Measurements from ENCODE around the gene WWC2. TPM values are rescaled to one million over a fixed set of nuclear protein-coding genes. Genes with fewer than 3 reads are reported as not detected.
A peak's percentile ranks its signal among the peaks of the same experiment; 100 is the strongest.

Gene WWC2
- total RNA-seq, 6 experiments from 2014 or later = 86.3 to 114 (median 95.2) TPM

GRCh38 chr4:183266371-183266770, 167.3 kb downstream of the WWC2 start:
- Mint-ChIP-seq H3K9me3 (no peaks in the 10 kb centered on the region), H3K4me1 (ENCODE audit: low read depth) (peaks cover 57% of the 10 kb centered on the region), H3K27me3 (ENCODE audit: insufficient read depth) (no peaks in the 10 kb centered on the region; the same call in 1 of the 2 replicates), H3K4me3 (no peak overlapping the region), H3K36me3 (ENCODE audit: low read depth) (peaks cover 53% of the 10 kb centered on the region), H3K27ac (peak overlapping the region; percentile 85)
- no peak for DNase-seq
- TF ChIP-seq, protein P1, sequence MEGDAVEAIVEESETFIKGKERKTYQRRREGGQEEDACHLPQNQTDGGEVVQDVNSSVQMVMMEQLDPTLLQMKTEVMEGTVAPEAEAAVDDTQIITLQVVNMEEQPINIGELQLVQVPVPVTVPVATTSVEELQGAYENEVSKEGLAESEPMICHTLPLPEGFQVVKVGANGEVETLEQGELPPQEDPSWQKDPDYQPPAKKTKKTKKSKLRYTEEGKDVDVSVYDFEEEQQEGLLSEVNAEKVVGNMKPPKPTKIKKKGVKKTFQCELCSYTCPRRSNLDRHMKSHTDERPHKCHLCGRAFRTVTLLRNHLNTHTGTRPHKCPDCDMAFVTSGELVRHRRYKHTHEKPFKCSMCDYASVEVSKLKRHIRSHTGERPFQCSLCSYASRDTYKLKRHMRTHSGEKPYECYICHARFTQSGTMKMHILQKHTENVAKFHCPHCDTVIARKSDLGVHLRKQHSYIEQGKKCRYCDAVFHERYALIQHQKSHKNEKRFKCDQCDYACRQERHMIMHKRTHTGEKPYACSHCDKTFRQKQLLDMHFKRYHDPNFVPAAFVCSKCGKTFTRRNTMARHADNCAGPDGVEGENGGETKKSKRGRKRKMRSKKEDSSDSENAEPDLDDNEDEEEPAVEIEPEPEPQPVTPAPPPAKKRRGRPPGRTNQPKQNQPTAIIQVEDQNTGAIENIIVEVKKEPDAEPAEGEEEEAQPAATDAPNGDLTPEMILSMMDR (IDR thresholded peaks at IDR 0.05) = no peak

- H3K36me3 Mint-ChIP-seq (ENCODE audit: low read depth) = peaks cover 58% of the 10 kb centered on the region
- H3K4me1 Mint-ChIP-seq (ENCODE audit: low read depth) = peaks cover 36% of the 10 kb centered on the region
- no peak overlapping the region for H3K4me3 Mint-ChIP-seq
- no peaks in the 10 kb centered on the region; the same call in 1 of the 2 replicates for H3K27me3 Mint-ChIP-seq (ENCODE audit: insufficient read depth)
- no peak overlapping the region for H3K27ac Mint-ChIP-seq
- no peaks in the 10 kb centered on the region for H3K9me3 Mint-ChIP-seq
- TF ChIP-seq, protein P1 (IDR thresholded peaks at IDR 0.05) = no peak
- no peak for DNase-seq
These were observed 169.5 kb downstream of the WWC2 start for GRCh38 chr4:183268556-183268955.

DNA sequence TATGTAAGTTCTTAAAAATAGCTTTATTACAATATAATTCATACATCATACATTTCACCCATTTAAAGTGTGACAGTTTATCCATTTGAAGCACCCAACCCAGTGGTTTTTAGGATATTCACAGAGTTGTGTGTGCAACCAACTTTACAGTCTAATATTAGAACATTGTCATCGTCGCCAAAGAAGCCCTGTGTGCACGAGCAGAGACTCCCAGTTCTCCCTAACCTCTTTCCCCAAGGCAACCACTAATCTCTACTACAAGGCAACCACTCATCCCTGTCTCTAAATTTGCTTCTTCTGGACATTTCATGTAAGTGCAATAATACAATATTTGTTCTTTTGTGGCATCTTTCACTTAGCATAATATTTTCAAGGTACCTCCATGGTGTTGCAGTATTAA, 173.3 kb downstream of the WWC2 start:
- Mint-ChIP-seq H3K27ac (no peak overlapping the region), H3K4me3 (no peak overlapping the region), H3K4me1 (ENCODE audit: low read depth) (no peaks in the 10 kb centered on the region), H3K27me3 (ENCODE audit: insufficient read depth) (no peaks in the 10 kb centered on the region), H3K9me3 (peaks cover 29% of the 10 kb centered on the region), H3K36me3 (ENCODE audit: low read depth) (peaks cover 66% of the 10 kb centered on the region)
- DNase-seq = no peak
- TF ChIP-seq, protein P1 (IDR thresholded peaks at IDR 0.05) = no peak

- Mint-ChIP-seq H3K27me3 (ENCODE audit: insufficient read depth) (no peaks in the 10 kb centered on the region), H3K4me3 (no peak overlapping the region), H3K27ac (no peak overlapping the region), H3K9me3 (peaks cover 29% of the 10 kb centered on the region), H3K36me3 (ENCODE audit: low read depth) (peaks cover 53% of the 10 kb centered on the region), H3K4me1 (ENCODE audit: low read depth) (no peaks in the 10 kb centered on the region)
- no peak for DNase-seq
- TF ChIP-seq, protein P1 (IDR thresholded peaks at IDR 0.05) = no peak
These were observed 177.0 kb downstream of the WWC2 start for GRCh38 chr4:183276106-183276505.

DNA sequence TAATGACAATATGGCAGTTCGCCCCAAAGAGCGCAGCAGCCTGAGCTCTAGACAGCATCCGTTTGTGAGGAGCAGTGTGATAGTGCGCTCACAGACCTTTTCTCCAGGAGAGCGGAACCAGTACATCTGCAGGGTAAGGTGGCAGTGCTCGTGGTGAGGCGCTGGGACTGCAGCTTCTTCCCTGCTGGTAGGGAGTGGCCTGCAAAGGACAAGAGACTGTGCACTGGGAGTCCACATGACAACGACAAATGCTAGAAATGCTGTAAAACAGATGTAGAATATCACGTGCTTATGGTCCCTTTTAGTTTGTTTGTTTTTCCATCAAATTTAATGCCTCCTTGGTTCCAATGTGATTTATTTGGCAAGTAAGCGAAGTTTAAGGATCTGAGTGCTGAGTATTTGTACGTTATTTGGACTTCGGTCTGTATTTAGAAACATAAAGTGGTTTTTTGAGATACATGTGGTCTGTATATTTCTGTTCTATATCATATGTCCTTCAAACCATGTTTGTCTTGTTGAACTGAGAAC, 185.3 kb downstream of the WWC2 start:
- no peaks in the 10 kb centered on the region for H3K9me3 Mint-ChIP-seq
- H3K4me3 Mint-ChIP-seq = peak overlapping the region; percentile 22; the same call in 1 of the 2 replicates
- peaks cover 18% of the 10 kb centered on the region for H3K4me1 Mint-ChIP-seq (ENCODE audit: low read depth)
- no peak for DNase-seq
- peaks cover 52% of the 10 kb centered on the region for H3K36me3 Mint-ChIP-seq (ENCODE audit: low read depth)
- H3K27ac Mint-ChIP-seq = peak overlapping the region; percentile 53
- H3K27me3 Mint-ChIP-seq (ENCODE audit: insufficient read depth) = peaks cover 2% of the 10 kb centered on the region
- TF ChIP-seq, protein P1 (IDR thresholded peaks at IDR 0.05) = no peak

All from HFFc6 (cell line).